T follicular helper cell (primary cell): ENCODE data around the gene NDST4.

ENCODE experiments used
- DNase-seq: peaks from one replicate; pipeline ENCODE4 v3.0.0-alpha.2; 2020; ENCODE audit warnings: low read depth

Gene NDST4

GRCh38 chr4:114907568-114907967 is 205.9 kb downstream of the NDST4 start:
- no peak for DNase-seq

DNA sequence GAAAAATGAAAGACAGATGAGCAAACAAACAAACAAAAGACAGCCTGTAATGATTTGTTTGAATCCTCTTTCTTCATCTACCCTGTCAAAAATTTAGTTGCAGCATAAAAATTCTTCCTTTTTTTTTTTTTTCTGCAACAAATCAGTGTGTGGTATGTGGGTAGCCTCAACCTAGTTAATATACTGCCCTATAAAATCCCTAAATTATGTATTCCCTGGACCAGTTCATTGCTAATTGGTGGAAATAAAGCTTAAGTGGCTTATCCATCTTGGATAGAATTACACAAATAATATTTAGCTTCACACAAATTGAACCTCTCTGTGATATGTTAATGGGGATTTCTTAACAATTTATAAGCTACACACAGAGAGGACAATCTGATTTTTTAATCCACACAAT is 208.4 kb downstream of the NDST4 start:
- DNase-seq = no peak

DNA sequence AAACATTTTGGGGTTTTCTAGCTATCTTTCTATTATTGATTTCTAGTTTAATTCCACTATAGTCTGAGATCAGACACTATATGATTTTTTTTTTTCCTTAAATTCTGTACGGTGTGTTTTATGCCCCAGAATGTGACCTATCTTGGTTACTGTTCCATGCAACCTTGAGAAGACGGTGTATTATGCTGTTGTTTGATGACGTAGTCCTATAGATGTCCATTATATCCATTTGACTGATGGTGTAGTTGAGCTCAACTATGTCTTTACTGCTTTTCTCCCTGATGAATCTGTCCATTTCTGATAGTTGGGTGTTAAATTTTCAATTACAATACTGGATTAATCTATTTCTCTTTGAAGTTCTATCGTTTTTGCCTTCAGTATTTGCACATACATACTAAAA is 212.5 kb downstream of the NDST4 start:
- no peak for DNase-seq

DNA sequence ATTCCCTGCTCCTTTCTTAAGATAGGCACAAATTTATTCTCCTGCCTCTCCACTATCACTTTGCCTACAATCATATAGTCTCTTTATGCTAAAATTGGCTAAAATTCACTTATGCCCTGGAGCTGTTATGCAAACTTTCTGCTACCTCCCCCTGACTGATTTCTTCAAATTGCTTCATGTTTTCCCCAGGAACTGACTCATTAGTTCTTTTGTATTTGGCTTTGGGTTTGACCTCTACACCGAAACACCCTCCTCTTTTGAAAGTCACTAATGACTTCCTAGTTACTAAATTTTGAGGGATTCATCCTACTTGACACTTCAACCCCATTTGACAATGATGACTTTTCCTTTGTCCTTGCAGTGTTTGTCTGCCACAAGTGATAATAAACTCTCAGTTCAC is 222.6 kb downstream of the NDST4 start:
- DNase-seq = no peak

GRCh38 chr4:114886761-114887160 is 226.7 kb downstream of the NDST4 start:
- no peak for DNase-seq

DNA sequence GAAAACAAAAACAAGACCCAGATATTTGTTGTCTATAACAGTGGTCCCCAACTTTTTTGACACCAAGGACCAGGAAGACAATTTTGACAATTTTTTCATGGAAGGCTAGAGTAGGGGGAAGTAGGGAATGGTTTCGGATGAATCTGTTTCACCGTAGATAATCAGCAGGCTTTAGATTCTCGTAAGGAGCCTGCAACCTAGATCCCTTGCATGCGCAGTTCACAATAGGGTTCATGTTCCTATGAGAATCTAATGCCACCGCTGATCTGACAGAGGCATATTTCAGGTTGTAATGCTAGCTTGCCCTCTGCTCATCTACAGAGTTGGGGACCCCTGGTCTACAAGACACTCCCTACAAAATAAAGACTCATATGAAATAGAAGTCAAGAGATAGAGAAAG is 229.8 kb downstream of the NDST4 start:
- DNase-seq = no peak

DNA sequence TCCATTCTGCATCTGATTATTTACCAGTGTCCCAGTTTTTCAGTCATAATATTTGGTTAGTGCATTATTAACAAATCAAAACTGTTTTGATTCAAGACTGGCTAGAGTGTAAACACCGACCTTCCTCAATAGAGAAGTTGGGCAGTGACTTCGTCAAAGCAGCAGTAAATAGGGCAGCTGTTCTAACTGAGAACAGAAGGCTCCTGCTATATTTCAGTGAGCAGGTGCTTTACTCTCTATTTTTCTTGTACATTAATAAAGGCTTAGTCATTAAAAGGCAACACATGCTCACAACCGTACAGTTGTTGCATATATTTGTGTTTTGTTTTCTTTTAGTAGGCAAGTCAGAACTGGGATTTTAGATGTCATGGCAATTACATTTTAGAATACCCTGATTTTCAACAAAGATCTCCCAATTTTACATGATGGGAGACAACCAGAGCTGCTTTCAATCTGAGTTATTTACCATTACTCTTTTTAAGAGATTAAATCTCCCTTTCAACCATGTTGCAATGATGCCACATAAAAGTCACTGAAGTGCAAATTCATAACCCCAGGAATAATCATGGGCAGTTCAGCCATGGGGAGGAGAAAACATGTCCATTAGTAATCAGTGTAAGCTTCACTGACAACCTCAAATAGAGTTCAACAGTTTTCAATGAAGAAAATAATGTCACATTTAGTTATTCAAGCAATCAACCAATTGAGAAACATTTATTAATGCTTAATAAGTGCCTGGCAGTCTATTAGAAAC is 233.3 kb downstream of the NDST4 start:
- DNase-seq = no peak

DNA sequence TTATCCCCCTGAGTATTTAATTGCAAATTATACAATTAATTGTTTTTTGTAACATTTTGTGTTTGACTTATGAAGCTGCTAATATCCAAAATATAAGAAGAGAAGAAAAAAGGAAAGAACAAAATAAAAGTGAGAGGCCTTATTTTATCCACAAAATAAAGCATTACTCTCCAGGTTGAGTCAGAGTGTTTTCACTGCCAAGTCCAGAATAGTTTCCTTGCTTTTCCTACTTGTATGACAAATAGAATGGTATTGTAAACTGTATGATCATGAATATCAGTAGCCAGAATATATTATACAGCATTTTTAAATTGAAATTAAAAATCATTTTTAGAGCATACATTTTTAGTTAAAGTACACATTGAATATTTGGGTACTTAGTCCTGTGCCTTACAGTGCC is 237.8 kb downstream of the NDST4 start:
- DNase-seq = no peak

GRCh38 chr4:114874321-114874720 is 239.1 kb downstream of the NDST4 start:
- no peak for DNase-seq

- no peak for DNase-seq
Observed at GRCh38 chr4:114870987-114871386, 242.4 kb downstream of the NDST4 start.

GRCh38 chr4:114866901-114867670 is 246.3 kb downstream of the NDST4 start:
- no peak for DNase-seq

DNA sequence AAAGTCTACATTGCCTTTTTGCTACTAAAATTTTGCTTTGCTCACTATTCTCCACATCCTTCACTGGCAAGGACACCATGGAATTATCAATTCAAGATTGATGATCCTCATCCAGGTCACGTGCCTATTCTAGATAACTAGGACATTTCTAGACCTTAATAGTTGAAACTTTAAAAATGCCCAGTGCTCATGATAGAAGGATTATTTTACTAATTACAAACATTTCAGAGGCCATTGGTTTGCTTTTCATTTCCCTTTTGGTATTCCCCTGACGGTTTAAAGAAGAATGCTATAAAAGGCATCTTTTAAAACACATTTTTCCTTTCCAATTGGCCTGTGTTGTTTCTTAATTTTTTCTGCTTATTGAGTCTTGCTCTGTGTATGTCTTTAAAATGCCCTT is 249.4 kb downstream of the NDST4 start:
- DNase-seq = no peak

GRCh38 chr4:114860786-114861185 is 252.6 kb downstream of the NDST4 start:
- DNase-seq = no peak

DNA sequence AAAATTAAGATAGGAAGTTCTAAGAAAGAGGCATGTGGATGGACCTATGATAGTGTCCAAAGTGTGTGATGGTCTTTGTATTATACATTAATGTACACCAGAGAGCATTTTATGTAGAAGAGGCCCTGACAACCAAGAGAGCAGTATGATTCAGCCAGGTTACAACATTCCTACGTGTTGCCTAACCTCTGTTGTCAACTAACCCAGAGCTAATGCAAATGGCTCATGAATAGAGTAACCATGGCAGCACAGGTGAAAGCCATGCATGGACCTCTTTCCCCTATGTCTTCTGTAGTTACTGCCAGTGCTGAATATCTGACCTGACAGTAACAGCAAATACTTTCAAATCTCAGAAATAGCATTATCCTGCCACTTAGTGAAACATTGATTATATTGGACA is 255.6 kb downstream of the NDST4 start:
- no peak for DNase-seq

GRCh38 chr4:114839986-114840385 is 273.4 kb downstream of the NDST4 start:
- DNase-seq = no peak

GRCh38 chr4:114830628-114831027 is 282.8 kb downstream of the NDST4 start:
- DNase-seq = no peak

DNA sequence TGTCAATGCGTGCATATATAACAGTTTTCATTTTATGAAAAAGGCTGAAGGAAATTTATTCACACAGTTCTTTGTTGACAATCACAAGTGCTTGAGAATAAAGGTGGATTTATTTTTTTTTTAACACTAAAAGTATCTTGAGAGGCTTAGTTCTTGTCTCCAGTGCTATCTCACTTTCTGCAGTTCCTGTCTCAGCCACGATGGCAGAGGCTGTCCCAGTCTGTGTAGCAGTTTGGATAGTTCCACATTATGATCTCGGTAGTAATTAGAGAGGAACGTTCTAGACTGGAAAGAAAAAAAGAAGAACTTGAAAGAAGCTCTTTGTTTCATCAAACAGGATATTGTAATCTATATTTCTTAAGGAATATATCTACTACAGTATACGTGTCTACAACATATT is 285.8 kb downstream of the NDST4 start:
- no peak for DNase-seq

DNA sequence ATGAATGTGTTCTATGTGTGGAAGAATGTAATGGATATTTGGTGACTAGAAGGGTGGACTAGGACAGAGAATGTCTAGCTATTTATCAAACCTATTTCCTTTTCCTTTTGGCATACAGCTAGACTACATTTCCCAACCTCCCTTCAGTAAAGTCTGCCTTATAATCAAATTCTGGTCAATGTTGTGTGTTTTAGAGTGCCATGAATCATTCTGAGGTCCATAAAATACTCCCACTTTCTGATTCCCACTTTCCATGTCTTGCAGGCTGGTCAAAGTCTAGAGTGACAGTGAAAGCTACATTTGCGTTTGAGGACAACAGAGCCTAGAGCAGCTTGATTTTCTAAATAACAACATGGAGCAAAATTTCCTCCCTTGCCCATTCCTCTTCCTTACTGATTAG is 297.7 kb downstream of the NDST4 start:
- no peak for DNase-seq

- no peak for DNase-seq
Observed at GRCh38 chr4:114813961-114814360, 299.5 kb downstream of the NDST4 start.

DNA sequence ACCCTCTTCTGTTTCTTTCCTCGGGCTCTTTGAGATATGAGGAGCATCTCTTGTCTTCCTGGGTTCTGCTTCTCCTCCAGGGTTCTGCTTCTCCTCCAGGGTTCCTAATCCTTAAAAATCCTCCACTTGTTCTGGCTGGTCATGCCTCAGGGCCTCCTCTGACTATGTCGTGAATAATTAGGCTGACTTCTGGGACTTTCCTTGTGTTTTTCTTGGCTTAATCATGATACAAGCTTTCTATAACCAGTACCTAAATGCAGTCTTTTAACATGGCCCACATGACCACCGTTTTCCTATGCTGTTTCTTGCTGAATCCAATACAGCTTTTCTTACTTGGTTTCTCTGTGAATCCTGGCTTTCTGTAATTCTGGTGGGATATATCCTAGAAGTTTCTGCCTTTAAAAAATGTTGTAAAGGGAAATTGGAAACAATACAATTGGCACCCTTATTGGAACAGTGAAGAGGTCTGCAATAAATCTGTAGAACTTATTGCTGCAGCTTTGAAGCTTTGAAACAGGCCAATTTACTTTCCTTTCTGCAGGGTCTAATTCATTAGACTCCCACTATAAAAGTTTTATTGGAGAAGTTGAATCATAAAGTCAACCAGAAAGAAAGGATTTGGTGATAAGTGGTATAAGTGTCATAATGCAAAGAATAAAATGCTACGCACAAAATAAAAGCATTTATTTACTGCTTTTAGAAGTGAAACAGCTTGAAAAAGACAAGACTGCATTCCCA is 301.7 kb downstream of the NDST4 start:
- DNase-seq = no peak

DNA sequence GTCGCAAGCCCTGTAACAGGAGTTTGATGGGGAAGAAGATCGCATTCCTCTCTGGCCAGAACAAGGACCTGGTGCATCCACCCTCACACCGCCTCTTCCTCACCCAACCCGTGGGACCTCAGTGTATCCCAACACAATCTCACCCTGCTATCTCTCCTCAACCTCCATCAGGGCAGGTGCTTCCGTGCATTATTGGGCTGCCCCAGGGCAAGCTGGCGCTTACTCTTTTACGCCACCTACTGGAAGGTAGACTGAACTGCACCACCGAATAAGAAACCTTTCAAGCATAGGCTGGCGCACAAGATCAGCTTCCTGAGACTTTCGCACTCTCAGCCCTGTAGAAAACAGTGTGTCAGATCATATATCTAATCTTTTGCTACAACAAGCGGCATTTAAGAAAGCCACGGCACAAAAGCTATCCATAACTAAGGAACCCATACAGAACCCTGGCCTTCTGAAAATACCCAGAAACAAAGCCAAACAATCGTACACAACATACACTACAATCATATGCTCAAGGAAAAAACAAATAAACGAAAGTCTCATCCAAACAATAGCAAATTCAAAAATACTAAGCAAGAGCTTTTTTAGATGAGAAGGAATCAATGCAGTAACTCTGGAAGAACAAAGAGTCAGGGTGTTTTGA is 305.5 kb downstream of the NDST4 start:
- DNase-seq = no peak

GRCh38 chr4:114807357-114807756 is 306.1 kb downstream of the NDST4 start:
- DNase-seq = no peak
